Adrenal gland (tissue), 12 donors: ENCODE measurements around the gene ADPRS. TPM values are rescaled to one million over a fixed set of nuclear protein-coding genes. Genes with fewer than 3 reads are reported as not detected.

Source experiments
- DNase-seq, 7 donors: peaks; one replicate each; pipeline ENCODE4 v3.0.0-alpha.2; 2019 to 2020
- H3K27ac ChIP-seq, 5 donors: fragments of 200-600 bp; sonication (generic) in 4 of 5; 1 replicate in 3 of 5; 2 replicates in 2 of 5; pipeline versions ENCODE4 v1.5.1 to v1.8.0; 2016 to 2020; ENCODE audit warnings: mild to moderate bottlenecking in 1 of 5
- H3K27me3 ChIP-seq: fragments of 200-600 bp; 2 replicates; pipeline ENCODE4 v1.8.0; 2021
- H3K36me3 ChIP-seq, 2 donors: fragments of 200-600 bp; replicated peaks in 1 of 2; 1 replicate in 1 of 2; 2 replicates in 1 of 2; pipeline versions ENCODE4 v1.5.1 to v1.8.0; 2018 to 2022
- H3K4me1 ChIP-seq, 2 donors: fragments of 200-600 bp; replicated peaks in 1 of 2; 1 replicate in 1 of 2; 2 replicates in 1 of 2; pipeline versions ENCODE4 v1.5.1 to v1.8.0; 2018 to 2021
- H3K4me3 ChIP-seq, 4 donors: fragments of 200-600 bp; sonication (generic) in 3 of 4; one replicate each; pipeline ENCODE4 v1.5.1; 2016 to 2018
- H3K9me3 ChIP-seq, 3 donors: fragments of 200-600 bp; sonication (generic) in 1 of 3; replicated peaks in 1 of 3; 1 replicate in 2 of 3; 2 replicates in 1 of 3; pipeline versions ENCODE4 v1.5.1 to v1.8.0; 2016 to 2021
- POLR2A ChIP-seq, 2 donors: fragments of 450-650 bp; IDR thresholded peaks; one replicate each; pipeline ENCODE4 v1.6.1; 2017; ENCODE audit warnings: antibody characterized with exemption in 2 of 2, mild to moderate bottlenecking in 2 of 2, moderate library complexity in 1 of 2
- WGBS, 4 donors: extraction: QIAGEN DNeasy Blood & Tissue Kit in 2 of 4; methylation state at CpG; one replicate each; pipeline versions ENCODE4 v1.1.5 to v1.1.7; 2013 to 2017; 5-methylcytosine and 5-hydroxymethylcytosine counted together
- intact Hi-C, 2 donors: fragments of 100-400 bp; cut with DNase I; formaldehyde crosslinking; loops; one replicate each; pipeline versions ENCODE4 v1.14.1 to v1.15.0; 2022 to 2023
- polyA plus RNA-seq, 3 donors: library from polyadenylated mRNA; stranded (reverse); fragments of 200-250 nt in 2 of 3; fragments of 350-450 nt in 1 of 3; fragmentation: Illumina TruSeq in 1 of 3; extraction: RNeasy Lipid Tissue Mini Kit (QIAGEN cat#74804) in 1 of 3; gene quantifications; one replicate each; pipeline ENCODE4 v1.2.3, GENCODE V29; 2013 to 2014
- total RNA-seq, 9 donors: library from RNA; depleted of rRNA in 4 of 9; stranded (reverse); fragments of >200 nt in 4 of 9; fragments of 120-200 nt in 1 of 9; fragmentation: NEBNext Ultra II Directional in 1 of 9; extraction: Animal tissue kit (Norgen Biotek cat#: 25700) in 1 of 9; gene quantifications; one replicate each; pipeline versions ENCODE4 v1.1.0 to v1.2.4, GENCODE V29; 2013 to 2023
- TF ChIP-seq, protein P1 (sequence below), 6 experiments: fragments of 450-650 bp in 4 of 6; fragments of 200-600 bp in 2 of 6; sonication (generic) in 1 of 6; IDR thresholded peaks; 1 replicate in 5 of 6; 2 replicates in 1 of 6; pipeline versions ENCODE4 v1.5.1 to v1.8.0; 2016 to 2021; ENCODE audit warnings: antibody characterized with exemption in 6 of 6, mild to moderate bottlenecking in 2 of 6, moderate library complexity in 1 of 6
- donor health status: healthy with polysubstance abuse.
- donor health status: Bipolar disorder and iron deficiency.
- donor health status: DM: yes; HTN: yes; CAD: no.
- donor health status: DM: no; HTN: no; CAD: no.
- donor health status: DM: no; HTN: no; CAD: no.
- donor health status: DM: yes; HTN: yes; CAD: no.

The ADPRS gene
- total and polyA plus RNA-seq, 12 donors = 40.1 to 84.5 (median 52.1) TPM

DNA sequence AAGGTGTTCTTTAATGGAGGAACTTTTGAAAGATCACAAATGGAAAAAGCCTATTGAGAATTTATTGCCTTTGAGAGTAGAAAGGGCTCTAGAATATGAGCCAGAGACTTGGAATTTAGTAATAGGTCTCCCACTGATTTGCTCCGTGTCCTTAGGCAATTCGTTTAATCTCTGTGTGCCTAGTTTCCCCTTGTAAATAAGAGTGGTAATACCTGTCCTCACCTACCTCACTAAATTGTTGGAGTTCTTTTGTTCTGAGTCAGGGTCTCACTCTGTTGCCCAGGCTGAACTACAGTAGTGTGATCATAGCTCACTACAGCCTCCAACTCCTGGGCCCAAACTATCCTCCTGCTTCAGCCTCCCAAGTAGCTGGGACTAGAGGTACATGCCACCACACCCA lies 19.8 kb upstream of the ADPRS start:
- Histone ChIP-seq H3K27me3 (no peaks in the 10 kb centered on the region), H3K4me3 (no peak overlapping the region), H3K36me3 (no peaks in the 10 kb centered on the region), H3K4me1 (no peaks in the 10 kb centered on the region), H3K27ac (no peak overlapping the region), H3K9me3 (no peaks in the 10 kb centered on the region)
- no peak for DNase-seq
- 91 to 95% (median 92%) methylated on average over 2 of the region's 2 CpGs for WGBS, 4 donors
- TF ChIP-seq POLR2A (IDR thresholded peaks at IDR 0.05) = no peak
- intact Hi-C loops = no loop called here

DNA sequence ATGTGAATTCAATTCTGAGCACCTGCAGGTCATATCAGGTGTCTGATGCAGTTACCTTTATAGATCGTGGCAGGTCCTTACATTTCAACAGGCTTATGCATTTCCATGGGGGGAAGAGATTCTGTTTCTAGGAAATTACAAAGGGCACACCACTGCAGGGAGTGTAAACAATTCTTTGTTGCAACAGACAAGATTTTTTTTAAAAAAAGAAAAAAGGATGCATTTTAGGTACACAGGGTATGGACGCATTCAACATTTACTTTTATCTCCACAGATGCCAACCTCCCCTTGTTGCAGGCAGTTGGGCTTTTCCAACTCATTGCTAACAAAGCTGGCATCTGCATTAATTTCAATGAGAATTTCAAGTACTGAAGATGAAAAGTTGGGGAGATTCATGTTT lies 18.3 kb upstream of the ADPRS start:
- TF ChIP-seq POLR2A (IDR thresholded peaks at IDR 0.05) = no peak
- TF ChIP-seq, protein P1, sequence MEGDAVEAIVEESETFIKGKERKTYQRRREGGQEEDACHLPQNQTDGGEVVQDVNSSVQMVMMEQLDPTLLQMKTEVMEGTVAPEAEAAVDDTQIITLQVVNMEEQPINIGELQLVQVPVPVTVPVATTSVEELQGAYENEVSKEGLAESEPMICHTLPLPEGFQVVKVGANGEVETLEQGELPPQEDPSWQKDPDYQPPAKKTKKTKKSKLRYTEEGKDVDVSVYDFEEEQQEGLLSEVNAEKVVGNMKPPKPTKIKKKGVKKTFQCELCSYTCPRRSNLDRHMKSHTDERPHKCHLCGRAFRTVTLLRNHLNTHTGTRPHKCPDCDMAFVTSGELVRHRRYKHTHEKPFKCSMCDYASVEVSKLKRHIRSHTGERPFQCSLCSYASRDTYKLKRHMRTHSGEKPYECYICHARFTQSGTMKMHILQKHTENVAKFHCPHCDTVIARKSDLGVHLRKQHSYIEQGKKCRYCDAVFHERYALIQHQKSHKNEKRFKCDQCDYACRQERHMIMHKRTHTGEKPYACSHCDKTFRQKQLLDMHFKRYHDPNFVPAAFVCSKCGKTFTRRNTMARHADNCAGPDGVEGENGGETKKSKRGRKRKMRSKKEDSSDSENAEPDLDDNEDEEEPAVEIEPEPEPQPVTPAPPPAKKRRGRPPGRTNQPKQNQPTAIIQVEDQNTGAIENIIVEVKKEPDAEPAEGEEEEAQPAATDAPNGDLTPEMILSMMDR (IDR thresholded peaks at IDR 0.05) = no peak
- H3K27me3 ChIP-seq = no peaks in the 10 kb centered on the region
- H3K4me3 ChIP-seq = no peak overlapping the region
- intact Hi-C loops = no loop called here
- no peaks in the 10 kb centered on the region for H3K4me1 ChIP-seq
- no peaks in the 10 kb centered on the region for H3K36me3 ChIP-seq
- no peak for DNase-seq
- H3K9me3 ChIP-seq = no peaks in the 10 kb centered on the region
- no peak overlapping the region for H3K27ac ChIP-seq
- WGBS, 4 donors = 85 to 88% (median 86%) methylated on average over 2 of the region's 2 CpGs

DNA sequence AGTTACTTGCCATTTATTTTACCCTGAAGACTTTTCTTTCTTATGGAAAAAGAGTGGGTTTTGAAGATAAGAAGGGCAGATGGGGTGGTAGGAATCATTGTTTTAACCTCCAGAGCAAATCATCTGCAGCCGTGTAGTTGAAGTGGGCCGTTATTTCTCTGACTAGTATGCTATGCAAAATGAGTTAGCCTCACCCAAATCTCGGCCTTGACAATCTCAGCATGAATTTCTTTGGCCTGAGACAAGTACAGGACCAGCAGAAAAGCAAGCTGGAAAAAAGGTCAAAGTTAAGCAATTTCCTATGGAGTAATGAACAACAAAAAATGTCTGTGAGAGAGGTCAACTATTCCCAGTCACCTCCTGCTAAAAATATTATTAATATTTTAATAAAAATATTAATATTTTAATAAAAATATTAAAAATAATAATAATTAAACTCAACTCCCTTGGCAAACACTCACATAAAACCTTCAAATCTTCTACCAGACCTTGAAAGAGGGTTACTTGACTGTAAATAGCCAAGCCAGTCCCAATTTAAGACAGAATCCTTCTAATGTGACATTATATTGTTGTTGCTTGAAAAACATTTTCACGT lies 11.6 kb upstream of the ADPRS start:
- WGBS, 4 donors = 32 to 35% (median 34%) methylated on average over 4 of the region's 4 CpGs
- intact Hi-C loops = no loop called here
- DNase-seq = peak in 2 of 7 donors; percentile 37 to 42
- Histone ChIP-seq H3K4me1 (peaks cover 0 to 5% of the 10 kb centered on the region in 2 donors), H3K27ac (no peak overlapping the region), H3K36me3 (no peaks in the 10 kb centered on the region), H3K4me3 (no peak overlapping the region), H3K27me3 (no peaks in the 10 kb centered on the region), H3K9me3 (no peaks in the 10 kb centered on the region)
- TF ChIP-seq, protein P1 (IDR thresholded peaks at IDR 0.05) = no peak
- TF ChIP-seq POLR2A (IDR thresholded peaks at IDR 0.05) = no peak

DNA sequence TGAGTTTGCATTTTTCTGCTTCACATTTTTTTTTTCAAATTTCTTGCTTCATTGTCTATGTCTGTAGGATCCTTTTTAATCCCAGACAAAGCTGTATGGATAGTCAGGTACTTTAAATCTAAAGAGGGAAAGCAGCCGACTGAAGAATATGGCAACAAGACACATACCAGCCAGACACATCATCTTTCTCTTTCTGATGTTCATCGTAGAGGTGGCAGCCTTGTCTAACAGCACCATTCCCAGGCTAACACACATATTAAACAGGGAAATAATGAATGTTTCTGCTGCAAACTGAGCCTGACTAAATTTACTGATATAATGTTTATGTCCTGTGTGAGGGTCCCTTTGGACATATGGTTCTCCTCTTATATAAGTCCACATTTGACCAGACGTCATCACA lies 8.5 kb upstream of the ADPRS start:
- TF ChIP-seq POLR2A (IDR thresholded peaks at IDR 0.05) = no peak
- TF ChIP-seq, protein P1 (IDR thresholded peaks at IDR 0.05) = no peak
- intact Hi-C loops = loop anchor here (10.0 kb wide), 3 partner anchors 155 to 225 kb away; partner anchors contain the start of gene AGO1 (in 1 of the 2)
- Histone ChIP-seq H3K27ac (no peak overlapping the region), H3K36me3 (no peaks in the 10 kb centered on the region), H3K4me3 (no peak overlapping the region), H3K27me3 (no peaks in the 10 kb centered on the region), H3K4me1 (peaks cover 0 to 16% of the 10 kb centered on the region in 2 donors), H3K9me3 (no peaks in the 10 kb centered on the region)
- no peak for DNase-seq
- WGBS, 4 donors = 72 to 80% (median 75%) methylated on average over 3 of the region's 3 CpGs

DNA sequence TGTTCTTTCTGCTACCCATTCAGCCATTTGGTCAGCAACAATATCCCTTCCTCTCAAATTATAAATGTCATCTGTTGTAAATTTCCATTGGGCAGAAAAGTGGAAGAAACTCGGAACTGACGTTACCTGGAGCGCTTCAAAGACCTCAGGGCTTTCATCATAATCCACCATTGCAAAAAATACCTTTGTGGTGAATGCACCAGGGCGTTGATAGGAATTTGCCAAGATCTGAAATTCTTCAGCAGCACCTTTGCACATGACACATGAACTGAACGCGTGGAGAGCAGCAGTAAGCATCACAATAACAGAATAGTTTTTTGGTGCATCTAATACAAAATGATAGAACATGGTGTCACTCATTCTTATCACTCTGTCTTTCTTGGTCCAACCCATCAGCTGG lies 7.9 kb upstream of the ADPRS start:
- Histone ChIP-seq H3K27me3 (no peaks in the 10 kb centered on the region), H3K36me3 (no peaks in the 10 kb centered on the region), H3K4me3 (no peak overlapping the region), H3K27ac (no peak overlapping the region), H3K9me3 (no peaks in the 10 kb centered on the region), H3K4me1 (peaks cover 0 to 16% of the 10 kb centered on the region in 2 donors)
- DNase-seq = no peak
- 80 to 89% (median 88%) methylated on average over 6 of the region's 6 CpGs for WGBS, 4 donors
- TF ChIP-seq POLR2A (IDR thresholded peaks at IDR 0.05) = no peak
- TF ChIP-seq, protein P1 (IDR thresholded peaks at IDR 0.05) = no peak
- intact Hi-C loops = loop anchor here (10.0 kb wide), 3 partner anchors 156 to 226 kb away; partner anchors contain the start of gene AGO1 (in 1 of the 2)
